ENCODE results near the gene AIMP2.

Gene AIMP2

GRCh38 chr7:6011541-6011940 lies 2.5 kb downstream of the AIMP2 start:
- no peak for TF ChIP-seq EZH2 (IDR thresholded peaks at IDR 0.05; ENCODE audit: borderline replicate concordance, low read depth, low read length, severe bottlenecking)
- no peak for TF ChIP-seq CTCF (IDR thresholded peaks at IDR 0.05; ENCODE audit: borderline replicate concordance, extremely low read depth, low read length, poor library complexity, severe bottlenecking)
- DNase-seq (no peak), ATAC-seq (ENCODE audit: insufficient read depth, low read depth) (no peak)
- no peak overlapping the region for H3K4me3 ChIP-seq (ENCODE audit: low read depth in 1 of 2, low read length in 2 of 2)
- H4K20me1 ChIP-seq (ENCODE audit: insufficient read depth, low read length): peaks cover 3% of the 10 kb centered on the region; the same call in 1 of the 2 replicates
- H3K27me3 ChIP-seq (ENCODE audit: insufficient read depth, low read length, poor library complexity): no peaks in the 10 kb centered on the region
- H3K27ac ChIP-seq (ENCODE audit: low read length): no peak overlapping the region
- H3K36me3 ChIP-seq (ENCODE audit: insufficient read depth, low read length): peaks cover 46% of the 10 kb centered on the region
- no peaks in the 10 kb centered on the region for H3K9me3 ChIP-seq (ENCODE audit: insufficient read depth, low read length, severe bottlenecking)
- H3K4me2 ChIP-seq (ENCODE audit: insufficient read depth, low read length): peak overlapping the region; percentile 68; the same call in 1 of the 2 replicates
- H3K4me1 ChIP-seq (ENCODE audit: insufficient read depth, low read length): peaks cover 58% of the 10 kb centered on the region
- H3K79me2 ChIP-seq (ENCODE audit: insufficient read depth, low read length): peaks cover 62% of the 10 kb centered on the region
- H3K9ac ChIP-seq (ENCODE audit: low read depth, low read length): no peak overlapping the region
- no peak overlapping the region for H2AFZ ChIP-seq (ENCODE audit: low read depth, low read length)

- Histone ChIP-seq H3K4me1 (ENCODE audit: insufficient read depth, low read length) (peaks cover 52% of the 10 kb centered on the region), H3K9ac (ENCODE audit: low read depth, low read length) (no peak overlapping the region), H3K36me3 (ENCODE audit: insufficient read depth, low read length) (peaks cover 56% of the 10 kb centered on the region), H3K4me3 (ENCODE audit: low read depth in 1 of 2, low read length in 2 of 2) (no peak overlapping the region), H3K9me3 (ENCODE audit: insufficient read depth, low read length, severe bottlenecking) (no peaks in the 10 kb centered on the region), H3K27ac (ENCODE audit: low read length) (no peak overlapping the region), H3K79me2 (ENCODE audit: insufficient read depth, low read length) (peaks cover 59% of the 10 kb centered on the region), H3K4me2 (ENCODE audit: insufficient read depth, low read length) (no peak overlapping the region), H3K27me3 (ENCODE audit: insufficient read depth, low read length, poor library complexity) (no peaks in the 10 kb centered on the region), H2AFZ (ENCODE audit: low read depth, low read length) (no peak overlapping the region), H4K20me1 (ENCODE audit: insufficient read depth, low read length) (peaks cover 3% of the 10 kb centered on the region; the same call in 1 of the 2 replicates)
- ATAC-seq (ENCODE audit: insufficient read depth, low read depth) (no peak), DNase-seq (no peak)
- no peak for TF ChIP-seq EZH2 (IDR thresholded peaks at IDR 0.05; ENCODE audit: borderline replicate concordance, low read depth, low read length, severe bottlenecking)
- no peak for TF ChIP-seq CTCF (IDR thresholded peaks at IDR 0.05; ENCODE audit: borderline replicate concordance, extremely low read depth, low read length, poor library complexity, severe bottlenecking)
Observed at GRCh38 chr7:6012355-6013104, 3.5 kb downstream of the AIMP2 start.

GRCh38 chr7:6015917-6016652 lies 7.0 kb downstream of the AIMP2 start:
- TF ChIP-seq EZH2 (IDR thresholded peaks at IDR 0.05; ENCODE audit: borderline replicate concordance, low read depth, low read length, severe bottlenecking): no peak
- H2AFZ ChIP-seq (ENCODE audit: low read depth, low read length): no peak overlapping the region
- no peaks in the 10 kb centered on the region for H3K9me3 ChIP-seq (ENCODE audit: insufficient read depth, low read length, severe bottlenecking)
- H3K27me3 ChIP-seq (ENCODE audit: insufficient read depth, low read length, poor library complexity): no peaks in the 10 kb centered on the region
- H3K9ac ChIP-seq (ENCODE audit: low read depth, low read length): peak overlapping the region; percentile 32; the same call in 1 of the 2 replicates
- peaks cover 30% of the 10 kb centered on the region for H3K4me1 ChIP-seq (ENCODE audit: insufficient read depth, low read length)
- no peak overlapping the region for H3K4me2 ChIP-seq (ENCODE audit: insufficient read depth, low read length)
- H3K36me3 ChIP-seq (ENCODE audit: insufficient read depth, low read length): peaks cover 85% of the 10 kb centered on the region
- ATAC-seq (ENCODE audit: insufficient read depth, low read depth): peak; percentile 57
- peaks cover 27% of the 10 kb centered on the region for H3K79me2 ChIP-seq (ENCODE audit: insufficient read depth, low read length)
- H3K4me3 ChIP-seq (ENCODE audit: low read depth in 1 of 2, low read length in 2 of 2): no peak overlapping the region
- no peak for DNase-seq
- peaks cover 3% of the 10 kb centered on the region; the same call in 1 of the 2 replicates for H4K20me1 ChIP-seq (ENCODE audit: insufficient read depth, low read length)
- H3K27ac ChIP-seq (ENCODE audit: low read length): peak overlapping the region; percentile 76

- ATAC-seq (ENCODE audit: insufficient read depth, low read depth): no peak
- H3K4me2 ChIP-seq (ENCODE audit: insufficient read depth, low read length): no peak overlapping the region
- TF ChIP-seq CTCF (IDR thresholded peaks at IDR 0.05; ENCODE audit: borderline replicate concordance, extremely low read depth, low read length, poor library complexity, severe bottlenecking) (no peak), EZH2 (IDR thresholded peaks at IDR 0.05; ENCODE audit: borderline replicate concordance, low read depth, low read length, severe bottlenecking) (no peak)
- H3K9me3 ChIP-seq (ENCODE audit: insufficient read depth, low read length, severe bottlenecking): no peaks in the 10 kb centered on the region
- H3K27me3 ChIP-seq (ENCODE audit: insufficient read depth, low read length, poor library complexity): no peaks in the 10 kb centered on the region
- H4K20me1 ChIP-seq (ENCODE audit: insufficient read depth, low read length): peaks cover under 1% of the 10 kb centered on the region; the same call in 1 of the 2 replicates
- H3K27ac ChIP-seq (ENCODE audit: low read length): peak overlapping the region; percentile 61; the same call in 1 of the 2 replicates
- peaks cover 85% of the 10 kb centered on the region for H3K36me3 ChIP-seq (ENCODE audit: insufficient read depth, low read length)
- no peak for DNase-seq
- peak overlapping the region; percentile 4; the same call in 1 of the 2 replicates for H3K9ac ChIP-seq (ENCODE audit: low read depth, low read length)
- H3K4me1 ChIP-seq (ENCODE audit: insufficient read depth, low read length): peaks cover 25% of the 10 kb centered on the region
- no peak overlapping the region for H2AFZ ChIP-seq (ENCODE audit: low read depth, low read length)
- H3K4me3 ChIP-seq (ENCODE audit: low read depth in 1 of 2, low read length in 2 of 2): no peak overlapping the region
- H3K79me2 ChIP-seq (ENCODE audit: insufficient read depth, low read length): peaks cover 21% of the 10 kb centered on the region
Observed at GRCh38 chr7:6016653-6016966, 7.5 kb downstream of the AIMP2 start.
